ENCODE data around the gene FOXC1. TPM values are rescaled to one million over a fixed set of nuclear protein-coding genes. Genes with fewer than 3 reads are reported as not detected.

Gene FOXC1
- total RNA-seq, 1 experiment from 2014 or later: 40.7 TPM

DNA sequence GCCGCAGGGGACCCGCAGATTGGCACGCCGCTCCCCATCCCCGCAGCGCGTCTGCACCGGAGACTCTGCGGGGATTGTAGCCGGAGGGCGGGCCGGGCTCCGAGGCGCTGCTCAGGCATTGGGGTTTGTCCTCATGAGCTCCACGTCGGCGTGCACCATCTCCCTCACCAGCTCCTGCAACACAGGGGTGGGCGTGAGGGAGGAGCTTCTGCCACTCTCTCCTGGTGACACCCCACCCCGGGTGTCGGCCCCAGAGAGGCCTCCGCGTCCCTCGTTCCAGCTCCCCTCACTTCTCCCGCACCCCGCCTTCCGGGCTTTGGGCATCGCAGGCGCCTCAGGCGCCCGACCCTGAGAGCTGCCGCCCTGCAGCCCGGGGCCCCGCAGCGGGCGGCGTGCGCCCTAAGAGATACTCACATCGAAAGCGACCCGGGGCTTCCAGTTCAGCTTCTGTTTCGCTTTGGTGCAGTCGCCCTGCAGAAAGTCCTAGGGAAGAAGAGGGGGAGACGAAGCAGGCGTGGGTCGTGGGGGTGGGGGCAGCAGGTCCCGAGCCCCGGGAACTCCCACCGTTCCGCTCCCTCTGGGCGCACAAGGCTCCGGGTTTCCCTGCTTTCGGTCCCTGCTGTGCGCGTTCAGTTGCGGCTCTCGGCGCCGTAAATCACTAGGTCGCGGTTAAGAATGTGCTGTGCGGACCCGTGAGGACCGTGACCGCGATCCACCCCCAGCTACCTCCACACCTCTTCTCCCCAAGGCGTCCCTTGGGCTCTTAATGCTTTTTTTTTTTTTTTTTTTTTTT is 14.5 kb downstream of the FOXC1 start:
- H3K9ac ChIP-seq (ENCODE audit: low read length): no peak overlapping the region
- H3K4me1 ChIP-seq (ENCODE audit: control insufficient read depth in 1 of 2, insufficient read depth in 2 of 2, low read length in 2 of 2): peaks cover 0 to 2% of the 10 kb centered on the region in 2 experiments; a peak in 1 of 4 replicates
- no peaks in the 10 kb centered on the region for H3K27me3 ChIP-seq (ENCODE audit: insufficient read depth, low read length)
- no peak overlapping the region for H2AFZ ChIP-seq (ENCODE audit: low read depth, low read length, poor library complexity, severe bottlenecking)
- TF ChIP-seq, protein P1, sequence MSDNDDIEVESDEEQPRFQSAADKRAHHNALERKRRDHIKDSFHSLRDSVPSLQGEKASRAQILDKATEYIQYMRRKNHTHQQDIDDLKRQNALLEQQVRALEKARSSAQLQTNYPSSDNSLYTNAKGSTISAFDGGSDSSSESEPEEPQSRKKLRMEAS (IDR thresholded peaks at IDR 0.05): no peak
- no peak for TF ChIP-seq POLR2A (IDR thresholded peaks at IDR 0.05; ENCODE audit: borderline replicate concordance, extremely low read depth, insufficient read depth, insufficient read length)
- TF ChIP-seq CBX3 (IDR thresholded peaks at IDR 0.05; ENCODE audit: low read depth): no peak
- TF ChIP-seq, protein P2, sequence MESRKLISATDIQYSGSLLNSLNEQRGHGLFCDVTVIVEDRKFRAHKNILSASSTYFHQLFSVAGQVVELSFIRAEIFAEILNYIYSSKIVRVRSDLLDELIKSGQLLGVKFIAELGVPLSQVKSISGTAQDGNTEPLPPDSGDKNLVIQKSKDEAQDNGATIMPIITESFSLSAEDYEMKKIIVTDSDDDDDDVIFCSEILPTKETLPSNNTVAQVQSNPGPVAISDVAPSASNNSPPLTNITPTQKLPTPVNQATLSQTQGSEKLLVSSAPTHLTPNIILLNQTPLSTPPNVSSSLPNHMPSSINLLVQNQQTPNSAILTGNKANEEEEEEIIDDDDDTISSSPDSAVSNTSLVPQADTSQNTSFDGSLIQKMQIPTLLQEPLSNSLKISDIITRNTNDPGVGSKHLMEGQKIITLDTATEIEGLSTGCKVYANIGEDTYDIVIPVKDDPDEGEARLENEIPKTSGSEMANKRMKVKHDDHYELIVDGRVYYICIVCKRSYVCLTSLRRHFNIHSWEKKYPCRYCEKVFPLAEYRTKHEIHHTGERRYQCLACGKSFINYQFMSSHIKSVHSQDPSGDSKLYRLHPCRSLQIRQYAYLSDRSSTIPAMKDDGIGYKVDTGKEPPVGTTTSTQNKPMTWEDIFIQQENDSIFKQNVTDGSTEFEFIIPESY (IDR thresholded peaks at IDR 0.05; ENCODE audit: extremely low read depth, insufficient replicate concordance, low read length): no peak
- TF ChIP-seq YY1 (IDR thresholded peaks at IDR 0.05; ENCODE audit: extremely low read depth, insufficient replicate concordance, low read depth, low read length): no peak
- no peak for TF ChIP-seq ELF1 (IDR thresholded peaks at IDR 0.05; ENCODE audit: borderline replicate concordance, low read depth)
- no peak for TF ChIP-seq EZH2phosphoT487 (IDR thresholded peaks at IDR 0.05; ENCODE audit: borderline replicate concordance)
- TF ChIP-seq, protein P3, sequence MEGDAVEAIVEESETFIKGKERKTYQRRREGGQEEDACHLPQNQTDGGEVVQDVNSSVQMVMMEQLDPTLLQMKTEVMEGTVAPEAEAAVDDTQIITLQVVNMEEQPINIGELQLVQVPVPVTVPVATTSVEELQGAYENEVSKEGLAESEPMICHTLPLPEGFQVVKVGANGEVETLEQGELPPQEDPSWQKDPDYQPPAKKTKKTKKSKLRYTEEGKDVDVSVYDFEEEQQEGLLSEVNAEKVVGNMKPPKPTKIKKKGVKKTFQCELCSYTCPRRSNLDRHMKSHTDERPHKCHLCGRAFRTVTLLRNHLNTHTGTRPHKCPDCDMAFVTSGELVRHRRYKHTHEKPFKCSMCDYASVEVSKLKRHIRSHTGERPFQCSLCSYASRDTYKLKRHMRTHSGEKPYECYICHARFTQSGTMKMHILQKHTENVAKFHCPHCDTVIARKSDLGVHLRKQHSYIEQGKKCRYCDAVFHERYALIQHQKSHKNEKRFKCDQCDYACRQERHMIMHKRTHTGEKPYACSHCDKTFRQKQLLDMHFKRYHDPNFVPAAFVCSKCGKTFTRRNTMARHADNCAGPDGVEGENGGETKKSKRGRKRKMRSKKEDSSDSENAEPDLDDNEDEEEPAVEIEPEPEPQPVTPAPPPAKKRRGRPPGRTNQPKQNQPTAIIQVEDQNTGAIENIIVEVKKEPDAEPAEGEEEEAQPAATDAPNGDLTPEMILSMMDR (IDR thresholded peaks at IDR 0.05 in 2 of 3, conservative IDR thresholded peaks at IDR 0.05 in 1 of 3; ENCODE audit: borderline replicate concordance in 1 of 3, insufficient read depth in 1 of 3, low read depth in 2 of 3, low read length in 2 of 3): no peak
- TF ChIP-seq SRF (IDR thresholded peaks at IDR 0.05; ENCODE audit: low read depth): no peak
- TF ChIP-seq SP1 (IDR thresholded peaks at IDR 0.05; ENCODE audit: low read depth): no peak
- TF ChIP-seq SIN3A (IDR thresholded peaks at IDR 0.05; ENCODE audit: low read depth): no peak
- TF ChIP-seq, protein P4, sequence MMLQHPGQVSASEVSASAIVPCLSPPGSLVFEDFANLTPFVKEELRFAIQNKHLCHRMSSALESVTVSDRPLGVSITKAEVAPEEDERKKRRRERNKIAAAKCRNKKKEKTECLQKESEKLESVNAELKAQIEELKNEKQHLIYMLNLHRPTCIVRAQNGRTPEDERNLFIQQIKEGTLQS (IDR thresholded peaks at IDR 0.05): no peak
- no peak for TF ChIP-seq EZH2 (IDR thresholded peaks at IDR 0.05)
- H3K27ac ChIP-seq (ENCODE audit: low read depth, low read length): no peak overlapping the region
- no TSS peak for BruUV-seq (replicated peaks)
- no peak for ATAC-seq
- ChIA-PET CTCF (interaction anchor here (0.8 kb wide), 1 partner anchor 12 kb away, joined by 3 read pairs; no protein-coding TSS in a partner anchor), RAD21 (ENCODE audit: low non-redundant PET in 1 of 2, low total read pairs in 2 of 2, uncharacterized antibody in 2 of 2, unreplicated experiment in 2 of 2) (no interaction called here), POLR2A (no interaction called here)
- no peaks in the 10 kb centered on the region for H3K9me3 ChIP-seq (ENCODE audit: control insufficient read depth in 1 of 2, insufficient read depth in 1 of 2, low read depth in 1 of 2, low read length in 2 of 2)
- intact Hi-C loops (cut with micrococcal nuclease): no loop called here
- H3K79me2 ChIP-seq (ENCODE audit: insufficient read depth, low read length): no peaks in the 10 kb centered on the region
- no peaks in the 10 kb centered on the region for H3K36me3 ChIP-seq (ENCODE audit: control insufficient read depth in 1 of 2, insufficient read depth in 2 of 2, low read length in 2 of 2)
- H3K4me2 ChIP-seq (ENCODE audit: low read length): no peak overlapping the region
- no peaks in the 10 kb centered on the region for H3K9me2 ChIP-seq (ENCODE audit: insufficient read depth)
- no peak overlapping the region for H3K4me3 ChIP-seq (replicated peaks in 1 of 2; ENCODE audit: low read depth in 1 of 2, low read length in 2 of 2)
- H4K20me1 ChIP-seq (ENCODE audit: insufficient read depth): no peaks in the 10 kb centered on the region
- no peak for DNase-seq (ENCODE audit: low read depth, low spot score)

Measured in HCT116 (cell line).